Trophoblast cell (in vitro differentiated cells and primary cell): ENCODE results near the gene SCN1B.

Source experiments
- DNase-seq, 2 donors: peaks; one replicate each; pipeline ENCODE4 v3.0.0-alpha.2; 2016
- H2AFZ ChIP-seq: 2 replicates; pipeline ENCODE4 v1.6.1; 2013; ENCODE audit warnings: low read length, moderate library complexity, mild to moderate bottlenecking; ENCODE audit not compliant: insufficient read depth, poor library complexity
- H2AK5ac ChIP-seq: 2 replicates; pipeline ENCODE4 v1.6.1; 2013; ENCODE audit warnings: mild to moderate bottlenecking, low read length
- H2BK120ac ChIP-seq: 2 replicates; pipeline ENCODE4 v1.6.1; 2013; ENCODE audit warnings: low read length, mild to moderate bottlenecking, moderate library complexity; ENCODE audit not compliant: insufficient read depth, poor library complexity
- H2BK12ac ChIP-seq: 2 replicates; pipeline ENCODE4 v1.6.1; 2013; ENCODE audit warnings: mild to moderate bottlenecking, low read length, moderate library complexity
- H2BK5ac ChIP-seq: 2 replicates; pipeline ENCODE4 v1.6.1; 2013; ENCODE audit warnings: low read length, low read depth, moderate library complexity, mild to moderate bottlenecking; ENCODE audit not compliant: poor library complexity
- H3K14ac ChIP-seq: 2 replicates; pipeline ENCODE4 v1.6.1; 2013; ENCODE audit warnings: mild to moderate bottlenecking, low read length
- H3K18ac ChIP-seq: 2 replicates; pipeline ENCODE4 v1.6.1; 2013; ENCODE audit warnings: mild to moderate bottlenecking, low read length
- H3K23ac ChIP-seq: 2 replicates; pipeline ENCODE4 v1.6.1; 2013; ENCODE audit warnings: low read length
- H3K27ac ChIP-seq: 2 replicates; pipeline ENCODE4 v1.5.1; 2013; ENCODE audit warnings: low read depth, mild to moderate bottlenecking, inconsistent platforms, low read length, moderate library complexity
- H3K27me3 ChIP-seq: 2 replicates; pipeline ENCODE4 v1.6.1; 2013; ENCODE audit warnings: inconsistent platforms, mild to moderate bottlenecking, low read length, moderate library complexity; ENCODE audit not compliant: insufficient read depth
- H3K36me3 ChIP-seq, 2 experiments: 1 replicate in 1 of 2; 2 replicates in 1 of 2; pipeline ENCODE4 v1.6.1; 2013; ENCODE audit warnings: low read length in 2 of 2, mild to moderate bottlenecking in 2 of 2, moderate library complexity in 1 of 2; ENCODE audit not compliant: insufficient read depth in 2 of 2, control insufficient read depth in 1 of 2
- H3K4ac ChIP-seq: 2 replicates; pipeline ENCODE4 v1.6.1; 2013; ENCODE audit warnings: low read depth, mild to moderate bottlenecking, low read length, moderate library complexity
- H3K4me1 ChIP-seq, 2 experiments: 1 replicate in 1 of 2; 2 replicates in 1 of 2; pipeline ENCODE4 v1.6.1; 2013; ENCODE audit warnings: low read length in 2 of 2, mild to moderate bottlenecking in 2 of 2, moderate library complexity in 1 of 2; ENCODE audit not compliant: insufficient read depth in 2 of 2, control insufficient read depth in 1 of 2
- H3K4me2 ChIP-seq: 2 replicates; pipeline ENCODE4 v1.6.1; 2013; ENCODE audit warnings: inconsistent platforms, mild to moderate bottlenecking, low read length, moderate library complexity
- H3K4me3 ChIP-seq: 2 replicates; pipeline ENCODE4 v1.5.1; 2013; ENCODE audit warnings: mild to moderate bottlenecking, low read depth, low read length, inconsistent platforms
- H3K79me1 ChIP-seq: one replicate; pipeline ENCODE4 v1.6.1; 2013; ENCODE audit warnings: low read length
- H3K79me2 ChIP-seq: 2 replicates; pipeline ENCODE4 v1.6.1; 2013; ENCODE audit warnings: low read length, mild to moderate bottlenecking; ENCODE audit not compliant: control insufficient read depth, insufficient read depth, poor library complexity
- H3K9ac ChIP-seq: 2 replicates; pipeline ENCODE4 v1.6.1; 2013; ENCODE audit warnings: mild to moderate bottlenecking, low read length
- H3K9me3 ChIP-seq: 2 replicates; pipeline ENCODE4 v1.6.1; 2013; ENCODE audit warnings: low read depth, mild to moderate bottlenecking, control low read depth, inconsistent platforms, low read length; ENCODE audit not compliant: insufficient read depth
- H4K12ac ChIP-seq: 2 replicates; pipeline ENCODE4 v1.6.1; 2013; ENCODE audit warnings: low read depth, mild to moderate bottlenecking, low read length, moderate library complexity
- H4K8ac ChIP-seq: 2 replicates; pipeline ENCODE4 v1.6.1; 2013; ENCODE audit warnings: low read depth, mild to moderate bottlenecking, low read length, moderate library complexity
- H4K91ac ChIP-seq: one replicate; pipeline ENCODE4 v1.6.1; 2013; ENCODE audit warnings: low read depth, mild to moderate bottlenecking, low read length, moderate library complexity
- WGBS: extraction: QIAGEN DNeasy Blood & Tissue Kit; methylation state at CpG from one replicate; pipeline ENCODE4 v1.1.7; 2013; ENCODE audit warnings: missing lambda C conversion rate; ENCODE audit not compliant: insufficient read length, insufficient coverage; ENCODE audit errors: extremely low coverage; 5-methylcytosine and 5-hydroxymethylcytosine counted together

Gene SCN1B

DNA sequence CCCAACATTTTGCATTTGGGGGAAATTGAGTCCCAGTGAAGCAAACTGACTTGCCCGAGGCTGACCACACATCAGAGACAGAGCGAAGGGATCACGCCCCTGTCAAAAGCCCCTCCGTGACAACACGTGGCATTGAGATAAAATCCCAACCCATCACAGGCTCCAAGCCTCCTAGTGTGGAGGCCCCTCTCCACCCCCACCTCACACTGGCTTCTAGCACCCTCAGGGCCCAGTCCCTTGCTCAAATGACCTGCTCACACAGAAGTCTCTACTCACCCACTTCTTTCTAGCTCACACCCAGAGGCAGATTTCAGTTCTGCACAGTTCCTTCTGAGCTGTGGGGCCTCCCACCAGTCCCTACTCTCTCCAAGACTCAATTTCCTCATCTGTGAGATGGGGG lies 21.5 kb downstream of the SCN1B start:
- no CpG with 5 or more reads among the region's 5 CpGs for WGBS
- Histone ChIP-seq H4K91ac (no peak overlapping the region), H2AK5ac (no peak overlapping the region), H3K79me1 (no peaks in the 10 kb centered on the region), H2AFZ (no peak overlapping the region), H3K27me3 (no peaks in the 10 kb centered on the region), H3K14ac (no peak overlapping the region), H4K12ac (no peak overlapping the region), H3K4me3 (no peak overlapping the region), H3K36me3 (no peaks in the 10 kb centered on the region), H3K18ac (no peak overlapping the region), H3K4me1 (no peaks in the 10 kb centered on the region), H2BK120ac (no peak overlapping the region), H3K9ac (no peak overlapping the region), H3K9me3 (no peaks in the 10 kb centered on the region), H3K4me2 (no peak overlapping the region), H3K79me2 (no peaks in the 10 kb centered on the region), H3K23ac (no peak overlapping the region), H2BK12ac (no peak overlapping the region), H3K27ac (no peak overlapping the region), H2BK5ac (no peak overlapping the region), H3K4ac (no peak overlapping the region), H4K8ac (no peak overlapping the region)
- no peak for DNase-seq

DNA sequence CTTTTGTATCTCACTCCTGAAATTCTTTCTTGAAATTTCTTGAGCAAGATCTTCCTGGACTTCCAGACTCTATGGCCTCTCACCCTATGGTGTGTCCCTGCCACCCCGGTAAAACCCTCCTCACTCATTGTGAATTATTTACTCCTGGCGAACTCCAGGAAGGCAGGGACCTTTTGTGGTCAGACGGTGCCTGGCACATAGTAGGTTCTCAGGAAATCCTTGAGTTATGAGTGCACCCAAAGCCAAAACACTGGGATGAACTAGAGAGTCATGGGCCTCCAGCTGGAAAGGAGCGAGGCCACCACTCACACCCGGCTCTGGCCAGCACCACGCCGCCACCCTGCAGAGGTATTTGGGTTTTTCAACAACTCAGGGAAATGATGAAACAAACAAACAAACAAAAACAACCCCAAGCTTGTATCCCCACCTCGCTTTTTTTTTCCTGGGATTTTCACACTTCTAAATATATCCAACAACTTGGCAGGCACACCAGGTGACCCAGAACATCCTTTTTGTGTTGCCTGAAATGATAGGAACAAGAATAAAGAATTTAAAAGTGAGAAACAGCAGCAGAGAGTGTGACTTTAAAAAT lies 22.4 kb downstream of the SCN1B start:
- Histone ChIP-seq H3K9me3 (no peaks in the 10 kb centered on the region), H3K18ac (no peak overlapping the region), H4K91ac (no peak overlapping the region), H2BK12ac (no peak overlapping the region), H4K12ac (no peak overlapping the region), H3K9ac (no peak overlapping the region), H3K79me2 (no peaks in the 10 kb centered on the region), H3K27me3 (no peaks in the 10 kb centered on the region), H2AK5ac (no peak overlapping the region), H3K4me2 (no peak overlapping the region), H2BK5ac (no peak overlapping the region), H4K8ac (no peak overlapping the region), H3K14ac (no peak overlapping the region), H3K36me3 (no peaks in the 10 kb centered on the region), H2BK120ac (no peak overlapping the region), H3K4ac (no peak overlapping the region), H3K23ac (no peak overlapping the region), H2AFZ (no peak overlapping the region), H3K27ac (no peak overlapping the region), H3K79me1 (no peaks in the 10 kb centered on the region), H3K4me1 (no peaks in the 10 kb centered on the region), H3K4me3 (no peak overlapping the region)
- DNase-seq = no peak
- WGBS = no CpG with 5 or more reads among the region's 8 CpGs

DNA sequence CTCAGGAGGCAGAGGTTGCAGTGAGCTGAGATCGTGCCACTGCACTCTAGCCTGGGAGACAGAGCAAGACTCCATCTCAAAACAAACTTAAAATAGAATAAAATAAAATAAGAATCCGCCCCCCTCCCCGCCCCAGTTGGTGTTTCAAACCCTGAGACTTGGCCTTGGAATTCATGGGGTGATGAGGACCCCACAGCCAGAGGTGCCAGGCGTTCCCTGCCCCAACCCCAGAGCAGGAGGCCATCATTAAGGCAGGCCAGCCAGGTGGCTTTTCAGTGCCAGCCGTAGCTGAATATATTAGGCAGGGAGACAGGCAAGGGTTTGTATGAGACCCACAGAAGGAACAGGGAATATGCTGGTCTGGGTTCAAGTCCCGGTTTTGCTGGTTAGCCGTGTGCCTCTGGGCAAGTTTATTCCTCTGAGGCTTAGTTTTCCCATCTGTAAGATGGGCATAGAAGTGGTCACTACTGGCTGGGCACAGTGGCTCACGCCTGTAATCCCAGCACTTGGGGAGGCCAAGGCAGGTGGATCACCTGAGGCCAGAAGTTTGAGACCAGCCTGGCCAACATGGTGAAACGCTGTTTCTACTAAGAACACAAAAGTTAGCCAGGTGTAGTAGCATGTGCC lies 23.5 kb downstream of the SCN1B start:
- H3K79me2 ChIP-seq = no peaks in the 10 kb centered on the region
- WGBS = no CpG with 5 or more reads among the region's 9 CpGs

GRCh38 chr19:35054626-35055025 lies 24.4 kb downstream of the SCN1B start:
- H2BK12ac ChIP-seq = no peak overlapping the region
- no peak overlapping the region for H2BK120ac ChIP-seq
- no peak overlapping the region for H3K27ac ChIP-seq
- no peaks in the 10 kb centered on the region for H3K9me3 ChIP-seq
- no peaks in the 10 kb centered on the region for H3K36me3 ChIP-seq
- no peak overlapping the region for H2BK5ac ChIP-seq
- H3K4me3 ChIP-seq = no peak overlapping the region
- H3K27me3 ChIP-seq = no peaks in the 10 kb centered on the region
- no peak overlapping the region for H3K14ac ChIP-seq
- no peak for DNase-seq
- H3K23ac ChIP-seq = no peak overlapping the region
- H3K4ac ChIP-seq = no peak overlapping the region
- H3K18ac ChIP-seq = no peak overlapping the region
- no peak overlapping the region for H2AK5ac ChIP-seq
- H3K9ac ChIP-seq = no peak overlapping the region
- H4K91ac ChIP-seq = no peak overlapping the region
- H3K79me1 ChIP-seq = no peaks in the 10 kb centered on the region
- no peaks in the 10 kb centered on the region for H3K79me2 ChIP-seq
- no peak overlapping the region for H2AFZ ChIP-seq
- no peak overlapping the region for H4K8ac ChIP-seq
- no peaks in the 10 kb centered on the region for H3K4me1 ChIP-seq
- no CpG with 5 or more reads among the region's 9 CpGs for WGBS
- H4K12ac ChIP-seq = no peak overlapping the region
- H3K4me2 ChIP-seq = no peak overlapping the region

More for the DNA sequence above, 23.5 kb downstream of the SCN1B start:
- Histone ChIP-seq H3K9ac (no peak overlapping the region), H3K4me1 (no peaks in the 10 kb centered on the region), H2AK5ac (no peak overlapping the region), H3K79me1 (no peaks in the 10 kb centered on the region), H3K36me3 (no peaks in the 10 kb centered on the region), H3K14ac (no peak overlapping the region), H3K18ac (no peak overlapping the region), H3K4ac (no peak overlapping the region), H3K9me3 (no peaks in the 10 kb centered on the region), H3K27ac (no peak overlapping the region), H4K91ac (no peak overlapping the region), H3K4me3 (no peak overlapping the region), H4K12ac (no peak overlapping the region), H3K4me2 (no peak overlapping the region), H2AFZ (no peak overlapping the region), H2BK5ac (no peak overlapping the region), H3K27me3 (no peaks in the 10 kb centered on the region), H4K8ac (no peak overlapping the region), H3K23ac (no peak overlapping the region), H2BK120ac (no peak overlapping the region), H2BK12ac (no peak overlapping the region)
- DNase-seq = no peak
